Right lobe of liver (tissue), 6 donors: ENCODE results near the gene FLOT1. TPM values are rescaled to one million over a fixed set of nuclear protein-coding genes. Genes with fewer than 3 reads are reported as not detected.
A peak's percentile ranks its signal among the peaks of the same experiment; 100 is the strongest.

ENCODE experiments used
- ATAC-seq, 4 donors: fragments of 200-7000 bp; cut with Tn5 transposase; one replicate each; pipeline ENCODE4 v1.9.1; 2020; ENCODE audit warnings: mild to moderate bottlenecking in 4 of 4, moderate library complexity in 4 of 4
- DNase-seq, 3 donors: peaks; one replicate each; pipeline ENCODE4 v3.0.0-alpha.2; 2020
- H3K27ac ChIP-seq, 3 donors: fragments of 200-600 bp; one replicate each; pipeline ENCODE4 v1.8.0; 2022
- H3K27me3 ChIP-seq, 2 donors: fragments of 200-600 bp; one replicate each; pipeline ENCODE4 v1.8.0; 2022
- H3K36me3 ChIP-seq, 4 donors: fragments of 200-600 bp; sonication (generic) in 1 of 4; one replicate each; pipeline versions ENCODE4 v1.5.1 to v1.8.0; 2017 to 2022; ENCODE audit warnings: control low read depth in 1 of 4
- H3K4me1 ChIP-seq, 4 donors: fragments of 200-600 bp; sonication (generic) in 1 of 4; one replicate each; pipeline versions ENCODE4 v1.5.1 to v1.8.0; 2017 to 2022; ENCODE audit warnings: control low read depth in 1 of 4
- H3K4me3 ChIP-seq, 3 donors: fragments of 200-600 bp; one replicate each; pipeline ENCODE4 v1.8.0; 2022
- H3K9me3 ChIP-seq, 4 donors: fragments of 200-600 bp; sonication (generic) in 1 of 4; one replicate each; pipeline versions ENCODE4 v1.5.1 to v1.8.0; 2017 to 2022; ENCODE audit warnings: control low read depth in 1 of 4
- CTCF ChIP-seq, 4 donors: fragments of 200-600 bp in 3 of 4; fragments of 450-650 bp in 1 of 4; IDR thresholded peaks; one replicate each; pipeline versions ENCODE4 v1.5.1 to v1.8.0; 2016 to 2022; ENCODE audit warnings: antibody characterized with exemption in 4 of 4, mild to moderate bottlenecking in 2 of 4
- POLR2A ChIP-seq: fragments of 450-650 bp; IDR thresholded peaks from one replicate; pipeline ENCODE4 v1.6.1; 2017; ENCODE audit warnings: antibody characterized with exemption, mild to moderate bottlenecking
- WGBS: methylation state at CpG from one replicate; pipeline ENCODE4 v1.1.6; 2018; ENCODE audit warnings: low coverage, low lambda C conversion rate; ENCODE audit not compliant: insufficient coverage; ENCODE audit errors: missing lambda C conversion rate; 5-methylcytosine and 5-hydroxymethylcytosine counted together
- intact Hi-C, 2 donors: fragments of 100-400 bp; cut with DNase I; formaldehyde crosslinking; loops; one replicate each; pipeline versions ENCODE4 v1.11.2 to v1.14.1; 2022
- total RNA-seq, 6 experiments: library from RNA; depleted of rRNA in 2 of 6; stranded (reverse); fragments of >200 nt in 2 of 6; fragmentation: NEBNext Ultra II Directional in 3 of 6; extraction: Animal tissue kit (Norgen Biotek cat#: 25700) in 3 of 6; gene quantifications; one replicate each; pipeline versions ENCODE4 v1.1.0 to v1.2.4, GENCODE V29; 2016 to 2023
- donor health status: DM: no; HTN: yes; CAD: no.
- donor health status: DM: no; HTN: no; CAD: no.
- donor health status: DM: no; HTN: no; CAD: no.
- donor health status: DM: no; HTN: yes; CAD: no.
- donor health status: DM: no; HTN: yes; CAD: no.

Gene FLOT1
- total RNA-seq, 6 experiments from 2014 or later = 37.1 to 92.2 (median 73.5) TPM

- TF ChIP-seq POLR2A (no peak), CTCF (IDR thresholded peaks at IDR 0.05) (no peak)
- ATAC-seq = no peak
Measured at GRCh38 chr6:30775104-30775503, 32.6 kb upstream of the FLOT1 start.

GRCh38 chr6:30774701-30775100 is 32.2 kb upstream of the FLOT1 start:
- H3K27ac ChIP-seq = no peak overlapping the region
- H3K4me3 ChIP-seq = no peak overlapping the region
- ATAC-seq (no peak), DNase-seq (no peak)
- peaks cover 0 to 2% (median under 1%) of the 10 kb centered on the region in 4 donors for H3K4me1 ChIP-seq
- WGBS = 68% methylated on average over 4 of the region's 8 CpGs
- no peaks in the 10 kb centered on the region for H3K9me3 ChIP-seq
- no peak for TF ChIP-seq CTCF (IDR thresholded peaks at IDR 0.05)
- no peak for TF ChIP-seq POLR2A
- H3K36me3 ChIP-seq = no peaks in the 10 kb centered on the region
- no peaks in the 10 kb centered on the region for H3K27me3 ChIP-seq
- intact Hi-C loops = no loop called here

More at GRCh38 chr6:30775104-30775503, 32.6 kb upstream of the FLOT1 start:
- Histone ChIP-seq H3K4me3 (no peak overlapping the region), H3K36me3 (no peaks in the 10 kb centered on the region), H3K27ac (no peak overlapping the region), H3K9me3 (no peaks in the 10 kb centered on the region), H3K27me3 (no peaks in the 10 kb centered on the region), H3K4me1 (peaks cover 0 to 3% (median 2%) of the 10 kb centered on the region in 4 donors)
- no peak for DNase-seq
- 90% methylated on average over 1 of the region's 2 CpGs for WGBS
- intact Hi-C loops = no loop called here

- WGBS = 92% methylated on average over 2 of the region's 3 CpGs
- Histone ChIP-seq H3K27me3 (no peaks in the 10 kb centered on the region), H3K4me1 (peaks cover 0 to 16% (median 7%) of the 10 kb centered on the region in 4 donors), H3K9me3 (no peaks in the 10 kb centered on the region), H3K4me3 (no peak overlapping the region), H3K27ac (no peak overlapping the region), H3K36me3 (no peaks in the 10 kb centered on the region)
- ATAC-seq (no peak), DNase-seq (no peak)
- intact Hi-C loops = no loop called here
- TF ChIP-seq CTCF (IDR thresholded peaks at IDR 0.05) = no peak
- TF ChIP-seq POLR2A = no peak
Measured at GRCh38 chr6:30770592-30770991, 28.1 kb upstream of the FLOT1 start.

GRCh38 chr6:30769853-30770524 is 27.5 kb upstream of the FLOT1 start:
- WGBS = 77% methylated on average over 5 of the region's 5 CpGs
- H3K4me1 ChIP-seq = peaks cover 0 to 16% (median 7%) of the 10 kb centered on the region in 4 donors
- intact Hi-C loops = no loop called here
- no peaks in the 10 kb centered on the region for H3K27me3 ChIP-seq
- H3K9me3 ChIP-seq = no peaks in the 10 kb centered on the region
- DNase-seq (no peak), ATAC-seq (peak in 1 of 4 donors; percentile 45)
- H3K27ac ChIP-seq = peak overlapping the region in 1 of 3 donors; percentile 21
- H3K36me3 ChIP-seq = no peaks in the 10 kb centered on the region
- TF ChIP-seq CTCF (IDR thresholded peaks at IDR 0.05) (no peak), POLR2A (no peak)
- no peak overlapping the region for H3K4me3 ChIP-seq
